IgD-negative memory B cell (primary cell): ENCODE measurements around the gene PDE8A. TPM values are rescaled to one million over a fixed set of nuclear protein-coding genes. Genes with fewer than 3 reads are reported as not detected.

Source experiments
- H3K27ac Mint-ChIP-seq, 3 donors: one replicate each; pipeline ENCODE4 v1.8.0; 2020 to 2022; ENCODE audit warnings: mild to moderate bottlenecking in 3 of 3, mixed read lengths in 3 of 3, moderate library complexity in 1 of 3
- H3K27me3 Mint-ChIP-seq: one replicate; pipeline ENCODE4 v1.8.0; 2021; ENCODE audit warnings: mixed read lengths
- H3K36me3 Mint-ChIP-seq: one replicate; pipeline ENCODE4 v1.8.0; 2020; ENCODE audit warnings: mild to moderate bottlenecking, mixed read lengths
- H3K4me1 Mint-ChIP-seq, 3 donors: one replicate each; pipeline ENCODE4 v1.8.0; 2020 to 2022; ENCODE audit warnings: mixed read lengths in 3 of 3, mild to moderate bottlenecking in 1 of 3
- H3K4me3 Mint-ChIP-seq, 4 donors: one replicate each; pipeline ENCODE4 v1.8.0; 2020 to 2022; ENCODE audit warnings: mild to moderate bottlenecking in 4 of 4, mixed read lengths in 4 of 4, moderate library complexity in 3 of 4
- H3K9me3 Mint-ChIP-seq, 3 donors: one replicate each; pipeline ENCODE4 v1.8.0; 2020 to 2021; ENCODE audit warnings: mixed read lengths in 3 of 3, mild to moderate bottlenecking in 1 of 3
- polyA plus RNA-seq: library from polyadenylated mRNA; unstranded; fragments of 300-500 nt; fragmentation: Illumina TruSeq; gene quantifications from one replicate; pipeline ENCODE4 v1.2.3, GENCODE V29; 2021

The PDE8A gene
- polyA plus RNA-seq: 3.3 TPM

DNA sequence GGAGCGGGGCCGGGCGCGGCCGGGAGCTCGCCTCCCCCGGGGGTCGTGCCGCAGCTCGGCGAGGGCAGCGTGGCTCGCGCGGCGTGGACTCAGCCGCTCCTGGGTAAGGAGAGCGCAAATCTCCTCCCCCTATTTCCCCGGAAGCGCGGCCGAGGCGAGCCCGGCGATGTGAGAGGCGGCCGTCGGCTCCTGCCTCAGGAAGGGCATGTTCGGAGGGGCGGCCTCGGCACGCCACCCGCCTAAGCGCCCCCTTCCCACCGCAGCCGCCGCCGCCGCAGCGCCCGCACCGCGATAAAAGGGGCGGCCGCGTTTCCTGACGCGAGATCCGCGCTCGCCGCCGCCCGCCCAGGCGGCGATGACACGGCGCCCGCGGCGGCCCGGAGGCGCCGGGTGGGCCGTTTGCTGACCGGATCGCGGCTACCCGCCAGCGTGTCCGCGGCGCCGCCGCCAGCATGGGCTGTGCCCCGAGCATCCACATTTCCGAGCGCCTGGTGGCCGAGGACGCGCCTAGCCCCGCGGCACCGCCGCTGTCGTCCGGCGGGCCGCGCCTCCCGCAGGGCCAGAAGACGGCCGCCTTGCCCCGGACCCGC is at the start of gene PDE8A:
Gene PDE8A (plus strand): TSS at position 146 of the 590 bp plus-strand sequence. CDS start 307 bp downstream, at position 453.
- Mint-ChIP-seq H3K4me1 (peaks cover 7 to 30% (median 23%) of the 10 kb centered on the region in 3 donors), H3K9me3 (no peaks in the 10 kb centered on the region), H3K36me3 (no peaks in the 10 kb centered on the region)

GRCh38 chr15:84934942-84935729 is 46.5 kb upstream of the PDE8A start:
- H3K27ac Mint-ChIP-seq: no peak overlapping the region
- peaks cover 5% of the 10 kb centered on the region for H3K27me3 Mint-ChIP-seq
- H3K9me3 Mint-ChIP-seq: peaks cover 0 to 2% (median 0%) of the 10 kb centered on the region in 3 donors
- H3K4me1 Mint-ChIP-seq: no peaks in the 10 kb centered on the region
- H3K36me3 Mint-ChIP-seq: no peaks in the 10 kb centered on the region
- H3K4me3 Mint-ChIP-seq: no peak overlapping the region

More for the DNA sequence above, at the start of gene PDE8A:
- Mint-ChIP-seq H3K27me3 (no peaks in the 10 kb centered on the region), H3K27ac (peak within 1 kb of the TSS; percentile 93 to 97 (median 93)), H3K4me3 (peak within 1 kb of the TSS; percentile 93 to 98 (median 96))

- Mint-ChIP-seq H3K36me3 (no peaks in the 10 kb centered on the region), H3K27me3 (peaks cover 5% of the 10 kb centered on the region), H3K27ac (no peak overlapping the region), H3K4me1 (no peaks in the 10 kb centered on the region), H3K9me3 (peaks cover 0 to 2% (median 0%) of the 10 kb centered on the region in 3 donors), H3K4me3 (no peak overlapping the region)
Observed at GRCh38 chr15:84937144-84937543, 44.5 kb upstream of the PDE8A start.

- H3K36me3 Mint-ChIP-seq: peaks cover 1% of the 10 kb centered on the region
- peaks cover 5% of the 10 kb centered on the region for H3K27me3 Mint-ChIP-seq
- H3K4me1 Mint-ChIP-seq: no peaks in the 10 kb centered on the region
- H3K27ac Mint-ChIP-seq: no peak overlapping the region
- no peak overlapping the region for H3K4me3 Mint-ChIP-seq
- H3K9me3 Mint-ChIP-seq: peaks cover 0 to 2% (median 0%) of the 10 kb centered on the region in 3 donors
Observed at GRCh38 chr15:84938726-84939125, 42.9 kb upstream of the PDE8A start.

DNA sequence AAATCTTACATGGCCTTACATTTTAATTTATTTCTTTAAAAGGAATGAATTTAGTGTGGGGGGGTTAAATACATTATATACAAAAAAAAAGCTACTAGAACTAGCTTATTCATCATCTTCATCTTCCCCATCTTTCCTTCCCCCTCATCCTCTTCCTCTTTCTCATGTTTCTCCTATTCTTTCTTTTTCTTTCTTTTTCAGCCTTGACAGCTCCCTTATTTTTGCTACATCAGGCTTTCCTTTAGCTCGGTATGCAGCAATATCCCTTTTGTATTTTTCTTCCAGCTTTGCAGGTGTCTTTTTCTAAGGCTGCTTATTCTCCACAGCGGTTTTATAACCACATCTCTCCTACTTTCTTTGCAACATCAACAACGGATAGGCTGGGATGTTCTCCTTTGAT is 41.3 kb upstream of the PDE8A start:
- Mint-ChIP-seq H3K9me3 (peaks cover 0 to 2% (median 0%) of the 10 kb centered on the region in 3 donors), H3K27ac (no peak overlapping the region), H3K4me1 (no peaks in the 10 kb centered on the region), H3K27me3 (peaks cover 5% of the 10 kb centered on the region), H3K4me3 (no peak overlapping the region), H3K36me3 (peaks cover 1% of the 10 kb centered on the region)

DNA sequence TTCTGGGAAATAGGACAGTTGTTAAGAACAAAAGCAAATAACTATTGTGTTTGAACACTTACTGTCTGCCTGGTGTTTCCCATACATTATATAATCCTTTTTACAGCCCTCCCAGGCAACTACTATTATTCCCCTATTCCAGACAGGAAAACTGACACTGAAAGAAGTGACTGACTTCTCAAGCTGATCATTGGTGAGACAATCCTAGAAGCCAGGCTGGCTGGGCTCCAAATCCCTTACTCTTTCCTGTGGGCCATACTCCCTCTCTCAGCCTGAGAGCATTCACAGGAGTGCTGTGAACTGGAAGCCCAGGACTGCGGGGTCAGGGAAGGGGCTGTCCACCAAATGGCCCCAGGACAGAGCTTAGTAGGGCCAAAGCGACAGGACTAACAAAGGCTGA is 39.2 kb upstream of the PDE8A start:
- peaks cover 4% of the 10 kb centered on the region for H3K36me3 Mint-ChIP-seq
- H3K4me1 Mint-ChIP-seq: no peaks in the 10 kb centered on the region
- peaks cover 2% of the 10 kb centered on the region for H3K27me3 Mint-ChIP-seq
- H3K4me3 Mint-ChIP-seq: no peak overlapping the region
- H3K27ac Mint-ChIP-seq: no peak overlapping the region
- peaks cover 0 to 2% (median 0%) of the 10 kb centered on the region in 3 donors for H3K9me3 Mint-ChIP-seq

- H3K4me3 Mint-ChIP-seq: no peak overlapping the region
- H3K27me3 Mint-ChIP-seq: no peaks in the 10 kb centered on the region
- no peak overlapping the region for H3K27ac Mint-ChIP-seq
- H3K36me3 Mint-ChIP-seq: peaks cover 4% of the 10 kb centered on the region
- no peaks in the 10 kb centered on the region for H3K4me1 Mint-ChIP-seq
- peaks cover 0 to 2% (median 0%) of the 10 kb centered on the region in 3 donors for H3K9me3 Mint-ChIP-seq
Observed at GRCh38 chr15:84944311-84944710, 37.3 kb upstream of the PDE8A start.

DNA sequence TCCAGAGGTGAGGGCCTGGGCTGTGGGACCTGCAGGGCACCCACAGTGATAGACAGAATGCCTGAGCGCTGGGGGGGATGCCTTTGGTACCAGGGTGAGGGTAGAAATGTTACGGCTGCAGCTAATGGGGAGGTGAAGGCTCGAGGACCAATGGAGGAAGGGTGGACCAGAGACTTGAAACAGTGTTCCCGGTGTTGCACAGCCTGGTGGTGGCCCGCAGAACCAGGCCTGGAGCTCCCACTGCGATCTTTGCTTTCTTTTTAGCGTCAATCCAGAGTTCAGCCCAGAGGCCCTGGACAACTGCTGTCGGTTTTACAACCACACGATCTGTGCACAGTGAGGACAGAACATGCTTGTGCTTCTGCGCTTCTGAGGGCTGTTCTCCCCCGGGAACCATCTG is 36.8 kb upstream of the PDE8A start:
- peaks cover 4% of the 10 kb centered on the region for H3K36me3 Mint-ChIP-seq
- H3K27ac Mint-ChIP-seq: no peak overlapping the region
- peaks cover 2% of the 10 kb centered on the region for H3K27me3 Mint-ChIP-seq
- no peak overlapping the region for H3K4me3 Mint-ChIP-seq
- peaks cover 0 to 2% (median 0%) of the 10 kb centered on the region in 3 donors for H3K9me3 Mint-ChIP-seq
- no peaks in the 10 kb centered on the region for H3K4me1 Mint-ChIP-seq

DNA sequence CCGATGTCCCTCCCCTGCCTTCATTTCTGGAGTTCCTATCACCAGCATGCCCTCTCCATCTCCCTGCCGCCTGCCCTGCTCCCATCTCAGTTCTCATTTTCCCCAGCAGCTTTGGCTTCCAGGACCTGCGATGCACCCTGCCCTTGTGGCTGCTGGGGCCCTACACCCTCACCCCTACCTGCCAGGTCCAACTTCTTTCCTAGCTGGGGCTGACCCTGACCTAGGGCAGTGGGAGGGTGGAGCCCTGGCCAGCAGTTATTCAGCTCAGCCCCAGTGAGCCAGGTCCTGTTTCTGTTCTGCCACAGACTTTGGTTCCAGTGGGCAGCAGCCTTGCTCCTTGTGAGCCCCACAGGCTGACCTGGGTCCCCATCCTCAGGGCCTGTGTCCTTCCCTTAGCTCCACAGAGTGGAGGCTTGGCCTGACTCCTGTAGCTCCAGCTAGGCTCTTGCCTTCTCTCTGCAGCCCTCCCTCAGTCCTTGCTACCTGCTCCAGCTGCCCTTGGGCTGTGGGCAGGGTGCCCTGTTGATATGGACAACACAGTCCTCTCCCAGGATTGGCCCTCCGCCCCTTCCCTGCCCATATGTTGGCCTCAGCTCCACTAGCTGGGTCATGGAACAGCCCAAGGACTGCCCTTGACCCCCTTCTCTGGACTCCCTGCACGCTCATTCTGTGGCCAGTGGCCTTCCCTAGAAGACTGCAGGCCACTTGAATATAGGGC is 34.7 kb upstream of the PDE8A start:
- Mint-ChIP-seq H3K4me1 (no peaks in the 10 kb centered on the region), H3K4me3 (peak overlapping the region in 1 of 4 donors; percentile 58), H3K27ac (no peak overlapping the region), H3K36me3 (peaks cover 4% of the 10 kb centered on the region), H3K27me3 (peaks cover 8% of the 10 kb centered on the region), H3K9me3 (peaks cover 0 to 2% (median 0%) of the 10 kb centered on the region in 3 donors)

GRCh38 chr15:84947947-84948830 is 33.5 kb upstream of the PDE8A start:
- no peak overlapping the region for H3K4me3 Mint-ChIP-seq
- H3K4me1 Mint-ChIP-seq: no peaks in the 10 kb centered on the region
- no peak overlapping the region for H3K27ac Mint-ChIP-seq
- peaks cover 0 to 2% (median 0%) of the 10 kb centered on the region in 3 donors for H3K9me3 Mint-ChIP-seq
- H3K36me3 Mint-ChIP-seq: peaks cover 3% of the 10 kb centered on the region
- H3K27me3 Mint-ChIP-seq: peaks cover 9% of the 10 kb centered on the region

GRCh38 chr15:84949043-84949442 is 32.6 kb upstream of the PDE8A start:
- peaks cover 0 to 2% (median 0%) of the 10 kb centered on the region in 3 donors for H3K9me3 Mint-ChIP-seq
- H3K4me3 Mint-ChIP-seq: no peak overlapping the region
- peaks cover 9% of the 10 kb centered on the region for H3K27me3 Mint-ChIP-seq
- H3K27ac Mint-ChIP-seq: no peak overlapping the region
- H3K36me3 Mint-ChIP-seq: peaks cover 3% of the 10 kb centered on the region
- H3K4me1 Mint-ChIP-seq: no peaks in the 10 kb centered on the region

DNA sequence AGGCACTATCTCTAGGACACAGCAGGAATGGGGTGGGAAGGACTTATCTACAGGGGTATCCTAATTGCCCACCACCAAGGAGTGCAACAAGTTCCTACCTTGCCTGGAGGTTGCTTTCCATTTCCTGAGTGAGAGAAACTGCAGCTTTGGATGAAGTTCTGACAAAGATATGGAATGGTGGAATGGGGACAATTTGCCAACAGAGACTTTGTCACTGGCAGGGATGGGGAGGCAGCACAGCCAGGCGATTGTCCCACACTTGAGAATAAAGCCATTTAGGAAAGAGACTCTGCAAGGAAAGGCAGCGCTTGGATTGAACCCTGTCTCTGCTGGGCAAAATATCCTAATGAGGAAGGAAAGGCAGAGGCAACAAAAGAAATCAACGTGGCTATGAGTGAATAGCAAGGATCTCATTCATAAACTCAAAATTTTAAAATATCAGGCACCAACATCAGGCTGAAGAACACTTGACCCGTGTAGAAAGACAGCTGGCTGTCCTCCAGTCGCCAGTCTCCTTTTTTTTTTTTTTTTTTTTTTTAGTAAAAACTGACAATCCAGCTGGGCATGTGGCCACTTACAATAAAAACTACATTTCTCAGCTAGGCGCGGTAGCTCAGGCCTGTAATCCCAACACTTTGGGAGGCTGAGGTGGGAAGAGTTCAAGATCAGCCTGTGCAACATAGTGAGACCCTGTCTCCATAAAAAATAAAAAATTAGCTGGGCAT is 31.6 kb upstream of the PDE8A start:
- no peak overlapping the region for H3K4me3 Mint-ChIP-seq
- no peaks in the 10 kb centered on the region for H3K4me1 Mint-ChIP-seq
- H3K27ac Mint-ChIP-seq: no peak overlapping the region
- H3K36me3 Mint-ChIP-seq: peaks cover 3% of the 10 kb centered on the region
- peaks cover 9% of the 10 kb centered on the region for H3K27me3 Mint-ChIP-seq
- peaks cover 0 to 2% (median 0%) of the 10 kb centered on the region in 3 donors for H3K9me3 Mint-ChIP-seq

DNA sequence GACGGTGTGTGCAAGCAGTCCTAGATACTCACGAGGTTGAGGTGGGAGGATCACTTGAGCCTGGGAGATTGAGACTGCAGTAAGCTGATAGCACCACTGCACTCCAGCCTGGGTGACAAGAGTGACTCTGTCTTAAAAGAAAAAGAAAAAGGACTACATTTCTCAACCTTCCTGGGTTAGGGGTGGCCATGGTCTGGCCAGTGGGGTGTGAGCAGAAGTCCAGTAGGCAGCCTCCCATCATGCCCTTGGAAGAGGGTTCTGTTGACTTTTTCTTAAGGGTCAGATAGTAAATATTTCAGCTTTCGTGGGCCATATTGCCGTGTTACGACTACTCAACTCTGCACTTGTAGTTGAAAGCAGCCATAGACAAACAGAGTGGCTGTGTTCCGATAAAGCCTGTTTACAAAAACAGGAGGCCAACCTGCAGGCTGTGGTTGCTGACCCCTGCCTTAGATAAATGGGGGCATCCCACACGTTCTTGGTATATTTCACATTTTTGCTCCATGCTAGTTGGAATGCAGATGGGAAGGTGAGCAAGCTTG is 31.0 kb upstream of the PDE8A start:
- Mint-ChIP-seq H3K4me3 (no peak overlapping the region), H3K36me3 (peaks cover 3% of the 10 kb centered on the region), H3K4me1 (peaks cover 0 to 2% (median 0%) of the 10 kb centered on the region in 3 donors), H3K27ac (no peak overlapping the region), H3K27me3 (peaks cover 9% of the 10 kb centered on the region), H3K9me3 (peaks cover 0 to 2% (median 0%) of the 10 kb centered on the region in 3 donors)
